HG02981 (cell line): ENCODE measurements around the gene PRSS38.

Experiments used
- ATAC-seq: cut with Tn5 transposase; IDR thresholded peaks from one replicate; pipeline ENCODE4 v1.9.1; 2021; ENCODE audit warnings: mild to moderate bottlenecking, moderate library complexity; ENCODE audit not compliant: unreplicated experiment

PRSS38 gene

GRCh38 chr1:227883641-227884301 is 68.3 kb downstream of the PRSS38 start:
- ATAC-seq = no peak

DNA sequence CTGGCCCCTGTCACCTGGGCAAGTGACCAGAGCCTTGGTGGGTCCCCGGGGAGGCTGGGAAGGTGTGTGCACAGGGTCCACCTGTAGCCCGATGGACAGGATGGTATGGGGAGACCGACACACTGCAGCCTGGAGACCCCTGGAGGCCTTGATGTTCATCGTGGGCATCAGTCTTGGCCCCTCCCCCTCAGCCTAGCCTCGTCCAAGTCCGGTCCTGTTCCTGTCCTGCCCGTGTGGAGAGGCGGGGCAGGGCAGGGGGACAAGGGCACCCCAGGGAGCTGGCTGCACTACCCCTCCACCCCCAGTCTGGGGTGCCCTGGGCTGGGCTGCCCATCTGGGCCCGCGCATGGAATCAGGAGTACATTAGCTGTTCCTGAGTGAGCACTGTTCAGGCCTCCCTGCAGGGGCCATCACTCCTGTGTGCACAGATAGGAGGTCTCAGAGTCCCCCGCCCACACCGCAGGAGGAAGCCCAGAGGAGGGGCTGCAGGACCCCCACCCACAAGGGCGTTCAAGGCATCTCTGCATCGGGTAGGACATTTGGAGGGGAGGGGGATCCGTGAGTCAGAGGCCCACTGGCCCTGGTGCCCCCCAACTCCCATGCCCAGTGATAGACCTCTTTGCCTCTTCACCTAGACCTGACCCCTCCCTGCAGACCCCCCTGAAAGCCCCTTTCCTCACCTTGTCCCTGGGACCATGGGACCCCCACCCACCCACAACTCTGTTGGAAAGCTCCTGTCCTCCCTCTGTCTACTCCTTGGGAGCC is 69.1 kb downstream of the PRSS38 start:
- no peak for ATAC-seq

DNA sequence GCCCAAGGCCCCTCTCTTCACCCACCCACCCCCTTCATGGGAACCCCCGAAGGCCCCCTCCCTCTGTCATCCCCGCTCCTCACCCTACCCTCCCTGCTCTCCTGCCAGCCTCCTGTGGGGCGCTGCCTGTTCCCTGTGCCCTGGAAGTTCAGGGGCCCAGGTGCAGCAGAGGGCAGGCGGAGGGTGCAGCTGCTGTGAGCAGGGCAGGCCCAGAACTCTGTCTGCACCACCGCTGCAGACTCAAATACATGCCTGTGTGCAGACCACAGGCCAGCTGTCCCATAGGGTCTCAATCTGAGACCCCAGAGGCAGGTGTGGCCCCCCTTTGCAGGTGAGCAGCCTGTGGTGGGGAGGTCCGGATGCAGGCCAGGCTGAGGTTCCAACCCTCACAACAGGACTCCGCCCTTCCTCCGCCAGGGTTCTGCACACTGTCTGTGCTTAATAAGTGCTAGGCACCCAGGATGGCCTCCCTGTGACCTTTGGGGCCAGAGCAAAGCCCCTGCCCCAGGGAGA is 69.7 kb downstream of the PRSS38 start:
- no peak for ATAC-seq

- ATAC-seq = no peak
These were observed 70.4 kb downstream of the PRSS38 start for GRCh38 chr1:227885648-227886502.

GRCh38 chr1:227886503-227886961 is 71.1 kb downstream of the PRSS38 start:
- ATAC-seq = no peak

DNA sequence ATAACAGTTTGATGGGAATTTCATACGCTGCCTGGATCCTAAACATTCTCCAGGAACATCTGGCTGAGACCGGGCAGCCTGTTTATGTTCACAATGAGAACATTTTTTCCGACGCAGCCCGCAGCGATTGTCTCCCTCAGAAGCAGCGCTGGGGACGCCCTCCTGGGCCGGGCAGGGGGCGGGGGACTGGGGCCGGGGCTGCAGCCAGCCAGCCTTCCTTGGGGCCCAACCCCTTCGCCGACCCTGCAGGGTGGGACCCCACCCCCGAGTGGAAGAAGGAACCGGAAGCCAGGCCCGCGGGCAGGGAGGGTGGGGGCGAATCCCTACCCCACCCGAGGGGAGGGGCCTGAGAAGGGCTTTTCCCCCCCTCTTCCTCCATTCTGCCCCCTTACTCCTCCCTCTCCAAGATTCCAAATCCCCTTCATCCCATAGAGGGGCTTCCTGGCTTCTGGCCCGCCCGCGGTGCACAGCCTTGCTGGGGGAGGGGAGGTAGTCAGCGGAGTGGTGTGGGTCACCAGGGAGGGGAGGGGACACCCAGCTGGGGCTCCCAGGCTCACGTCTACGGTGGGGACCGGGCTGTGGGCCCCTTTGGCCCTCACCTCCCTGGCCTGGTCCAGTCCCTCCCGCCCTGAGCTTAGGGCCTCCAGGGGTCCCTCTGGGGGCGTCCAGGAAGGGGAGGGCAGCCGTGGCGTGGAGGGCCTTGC is 71.7 kb downstream of the PRSS38 start:
- ATAC-seq = no peak

GRCh38 chr1:227887697-227888403 is 72.4 kb downstream of the PRSS38 start:
- no peak for ATAC-seq

GRCh38 chr1:227888404-227889046 is 73.0 kb downstream of the PRSS38 start:
- ATAC-seq = no peak

- no peak for ATAC-seq
These were observed 73.8 kb downstream of the PRSS38 start for GRCh38 chr1:227889047-227889862.

- no peak for ATAC-seq
These were observed 74.5 kb downstream of the PRSS38 start for GRCh38 chr1:227889863-227890405.

- no peak for ATAC-seq
These were observed 75.2 kb downstream of the PRSS38 start for GRCh38 chr1:227890451-227891222.

- ATAC-seq = no peak
These were observed 75.9 kb downstream of the PRSS38 start for GRCh38 chr1:227891223-227891954.

DNA sequence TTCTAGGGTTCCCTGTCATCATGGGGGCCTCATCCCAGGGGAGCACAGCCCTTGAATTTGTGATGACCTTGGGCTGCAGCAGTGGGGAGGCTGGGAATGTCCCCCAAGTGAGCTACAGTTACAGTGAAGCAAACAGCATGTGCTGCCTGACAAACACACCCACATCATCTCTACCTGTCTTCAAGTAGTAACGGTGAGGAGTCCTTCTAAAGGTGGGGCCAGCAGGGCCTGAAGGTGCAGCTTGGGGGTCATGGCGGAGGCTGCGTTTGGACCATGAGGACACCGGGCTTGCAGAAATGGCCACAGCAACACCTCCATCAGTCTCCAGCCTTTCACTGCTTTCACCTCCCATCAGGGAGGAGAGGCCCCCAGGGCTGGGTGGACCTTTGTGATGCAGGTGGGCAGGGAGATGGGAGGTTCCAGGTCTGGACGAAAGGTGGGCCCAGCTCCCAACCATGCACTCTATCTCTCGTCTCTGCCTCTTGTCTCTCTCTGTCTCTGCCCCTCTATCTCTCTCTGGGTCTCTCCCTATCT is 76.5 kb downstream of the PRSS38 start:
- ATAC-seq = no peak

GRCh38 chr1:227892489-227893299 is 77.2 kb downstream of the PRSS38 start:
- no peak for ATAC-seq

- no peak for ATAC-seq
These were observed 77.9 kb downstream of the PRSS38 start for GRCh38 chr1:227893300-227893948.
